NB4 (cell line): Measurements from ENCODE around the gene SATB2.

Experiments used
- POLR2A ChIP-seq: IDR thresholded peaks from 2 replicates; pipeline ENCODE4 v1.6.1; 2011; ENCODE audit warnings: mild to moderate bottlenecking; ENCODE audit not compliant: insufficient read length; ENCODE audit errors: extremely low read depth
- TF ChIP-seq, protein P1 (sequence below): IDR thresholded peaks from one replicate; pipeline ENCODE4 v1.5.1; 2012; ENCODE audit warnings: low read depth, low read length
- TF ChIP-seq, protein P2 (sequence below): IDR thresholded peaks from 2 replicates; pipeline ENCODE4 v1.6.1; 2011; ENCODE audit warnings: low read depth, low read length

DNA sequence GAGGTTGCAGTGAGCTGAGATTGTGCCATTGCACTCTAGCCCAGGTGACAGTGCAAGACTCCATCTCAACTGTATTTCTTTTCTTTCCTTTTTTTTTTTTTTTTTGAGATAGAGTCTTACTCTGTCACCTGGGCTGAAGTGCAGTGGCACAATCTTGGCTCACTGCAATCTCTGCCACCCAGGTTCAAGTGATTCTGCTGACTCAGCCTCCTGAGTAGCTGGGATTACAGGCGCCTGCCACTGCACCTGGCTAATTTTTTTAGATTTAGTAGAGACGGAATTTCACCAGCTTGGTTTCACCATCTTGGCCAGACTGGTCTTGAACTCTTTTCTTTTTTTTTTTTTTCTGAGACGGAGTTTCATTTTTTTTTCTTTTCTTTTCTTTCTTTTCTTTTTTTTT, 41.3 kb upstream of the SATB2 start:
- TF ChIP-seq POLR2A = no peak
- TF ChIP-seq, protein P1, sequence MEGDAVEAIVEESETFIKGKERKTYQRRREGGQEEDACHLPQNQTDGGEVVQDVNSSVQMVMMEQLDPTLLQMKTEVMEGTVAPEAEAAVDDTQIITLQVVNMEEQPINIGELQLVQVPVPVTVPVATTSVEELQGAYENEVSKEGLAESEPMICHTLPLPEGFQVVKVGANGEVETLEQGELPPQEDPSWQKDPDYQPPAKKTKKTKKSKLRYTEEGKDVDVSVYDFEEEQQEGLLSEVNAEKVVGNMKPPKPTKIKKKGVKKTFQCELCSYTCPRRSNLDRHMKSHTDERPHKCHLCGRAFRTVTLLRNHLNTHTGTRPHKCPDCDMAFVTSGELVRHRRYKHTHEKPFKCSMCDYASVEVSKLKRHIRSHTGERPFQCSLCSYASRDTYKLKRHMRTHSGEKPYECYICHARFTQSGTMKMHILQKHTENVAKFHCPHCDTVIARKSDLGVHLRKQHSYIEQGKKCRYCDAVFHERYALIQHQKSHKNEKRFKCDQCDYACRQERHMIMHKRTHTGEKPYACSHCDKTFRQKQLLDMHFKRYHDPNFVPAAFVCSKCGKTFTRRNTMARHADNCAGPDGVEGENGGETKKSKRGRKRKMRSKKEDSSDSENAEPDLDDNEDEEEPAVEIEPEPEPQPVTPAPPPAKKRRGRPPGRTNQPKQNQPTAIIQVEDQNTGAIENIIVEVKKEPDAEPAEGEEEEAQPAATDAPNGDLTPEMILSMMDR = no peak
- TF ChIP-seq, protein P2, sequence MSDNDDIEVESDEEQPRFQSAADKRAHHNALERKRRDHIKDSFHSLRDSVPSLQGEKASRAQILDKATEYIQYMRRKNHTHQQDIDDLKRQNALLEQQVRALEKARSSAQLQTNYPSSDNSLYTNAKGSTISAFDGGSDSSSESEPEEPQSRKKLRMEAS = no peak
